Daoy (cell line): ENCODE measurements around the gene EBF4. TPM values are rescaled to one million over a fixed set of nuclear protein-coding genes. Genes with fewer than 3 reads are reported as not detected.
"Not testable (repeated sequence)": the region's sequence is repeated elsewhere in the genome, so short reads cannot be mapped to it uniquely, and the experiment has no call there.

Source experiments
- DNase-seq: peaks from one replicate; pipeline ENCODE4 v3.0.0-alpha.2; 2015; ENCODE audit warnings: low read depth
- total RNA-seq: library from RNA; depleted of rRNA; stranded (reverse); fragments of >200 nt; shearing (Covaris generic); gene quantifications from 2 replicates; pipeline ENCODE4 v1.2.3, GENCODE V29; 2014

Gene EBF4
- total RNA-seq, 1 experiment from 2014 or later: 0.40 TPM

DNA sequence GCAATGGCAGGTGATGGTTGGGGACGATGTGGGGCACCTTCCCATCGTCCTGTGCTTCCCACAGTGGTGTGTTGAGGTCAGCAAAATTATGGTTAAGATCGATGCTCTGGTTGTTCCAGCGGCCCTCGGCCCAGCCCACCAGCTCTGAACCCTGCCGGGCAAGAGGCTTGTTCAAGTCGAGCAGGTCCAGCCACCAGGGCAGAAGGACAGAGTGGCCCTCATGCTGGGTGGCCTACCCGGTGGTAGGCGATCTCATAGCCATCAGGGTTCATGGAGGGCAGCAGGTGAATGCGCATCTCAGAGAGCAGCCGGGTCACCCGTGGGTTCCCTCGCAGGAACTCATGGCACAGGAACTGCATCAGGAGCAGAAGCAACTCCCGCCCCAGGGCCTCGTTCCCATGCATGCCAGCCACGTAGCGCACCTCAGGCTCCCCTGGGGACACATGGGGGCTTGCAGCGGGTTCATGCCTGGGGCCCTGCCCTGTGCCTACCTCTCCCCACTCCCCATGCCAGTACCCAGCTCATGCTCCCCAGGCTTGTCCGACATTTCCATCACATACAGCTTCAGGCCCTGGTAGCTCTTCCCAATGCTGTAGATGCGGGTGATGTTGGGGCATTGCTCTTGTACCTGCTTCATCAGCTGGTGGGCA is 103.6 kb downstream of the EBF4 start:
- no peak for DNase-seq

GRCh38 chr20:2797136-2797983 is 104.8 kb downstream of the EBF4 start:
- DNase-seq: no peak

DNA sequence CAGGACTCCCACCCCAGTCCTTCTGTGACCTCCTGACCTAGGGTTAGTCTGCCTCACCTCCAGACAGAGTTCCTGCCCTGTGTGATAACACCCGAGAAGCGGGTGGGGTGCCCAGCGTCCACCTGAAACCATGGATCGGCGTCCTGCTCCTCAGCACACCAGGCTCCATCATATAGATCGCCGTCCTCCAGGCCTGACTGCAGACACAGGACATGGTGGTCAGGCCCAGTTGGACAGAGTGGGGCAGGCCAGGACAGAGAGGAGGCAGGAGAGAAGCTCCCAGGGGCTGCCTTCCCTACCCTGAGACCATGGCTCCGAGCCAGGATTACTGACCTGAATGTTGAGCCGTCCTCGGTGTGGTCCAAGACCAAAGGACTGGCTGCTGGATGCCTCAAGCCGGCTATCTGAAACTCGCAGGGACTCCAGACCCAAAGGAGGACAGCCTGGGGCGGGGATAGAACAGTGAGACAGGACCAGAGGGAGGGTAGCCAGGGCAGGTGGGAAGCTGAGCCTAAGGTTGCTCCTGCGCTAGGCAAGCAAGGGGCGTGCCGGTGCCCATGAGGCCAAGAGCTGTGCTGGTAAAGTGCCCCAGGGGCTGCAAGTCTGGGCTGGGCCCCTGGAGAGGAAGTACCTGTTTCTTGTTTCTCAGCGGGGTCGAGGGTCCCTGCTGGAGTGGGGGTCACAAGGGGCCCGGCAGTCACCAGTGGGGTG is 105.7 kb downstream of the EBF4 start:
- no peak for DNase-seq

DNA sequence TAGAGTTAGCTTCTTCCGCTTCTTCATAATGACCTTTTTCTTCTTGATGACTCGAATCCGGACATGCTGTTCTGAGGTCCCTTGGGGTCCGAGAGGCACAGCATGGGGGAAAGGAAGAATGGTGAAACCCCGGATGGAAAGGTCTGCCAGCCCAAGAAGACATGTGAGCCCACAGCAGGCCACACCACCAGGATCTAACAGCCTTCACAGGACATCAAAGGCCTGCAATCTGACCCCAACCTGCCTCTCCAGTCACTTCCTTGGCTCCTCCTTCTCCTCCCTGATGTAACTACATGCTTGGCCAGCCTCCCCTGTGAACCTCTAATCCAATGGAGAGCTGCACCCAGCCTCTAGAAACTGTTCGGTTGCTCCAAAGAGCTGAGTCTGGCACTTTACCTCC is 106.2 kb downstream of the EBF4 start:
- peak; percentile 38 for DNase-seq

DNA sequence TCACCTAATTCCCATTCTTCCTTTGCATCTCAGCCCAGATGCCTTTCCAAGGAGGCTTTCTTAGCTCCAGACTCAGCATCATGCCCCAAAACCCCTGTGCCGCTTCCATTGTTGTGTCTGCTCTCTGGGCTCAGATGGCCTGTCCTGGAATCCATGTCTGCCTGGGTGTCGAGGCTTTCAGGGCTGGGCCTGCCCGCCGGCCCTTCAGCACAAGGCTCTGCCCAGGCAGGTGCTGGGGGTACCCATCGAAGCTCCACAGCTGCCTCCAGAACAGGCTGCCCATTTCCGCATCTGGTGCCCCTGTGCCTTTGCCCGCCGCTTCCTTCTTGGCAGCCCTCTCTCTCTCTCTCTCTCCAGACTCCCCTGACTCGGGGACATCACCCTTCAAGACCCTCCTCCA is 106.7 kb downstream of the EBF4 start:
- no peak for DNase-seq

DNA sequence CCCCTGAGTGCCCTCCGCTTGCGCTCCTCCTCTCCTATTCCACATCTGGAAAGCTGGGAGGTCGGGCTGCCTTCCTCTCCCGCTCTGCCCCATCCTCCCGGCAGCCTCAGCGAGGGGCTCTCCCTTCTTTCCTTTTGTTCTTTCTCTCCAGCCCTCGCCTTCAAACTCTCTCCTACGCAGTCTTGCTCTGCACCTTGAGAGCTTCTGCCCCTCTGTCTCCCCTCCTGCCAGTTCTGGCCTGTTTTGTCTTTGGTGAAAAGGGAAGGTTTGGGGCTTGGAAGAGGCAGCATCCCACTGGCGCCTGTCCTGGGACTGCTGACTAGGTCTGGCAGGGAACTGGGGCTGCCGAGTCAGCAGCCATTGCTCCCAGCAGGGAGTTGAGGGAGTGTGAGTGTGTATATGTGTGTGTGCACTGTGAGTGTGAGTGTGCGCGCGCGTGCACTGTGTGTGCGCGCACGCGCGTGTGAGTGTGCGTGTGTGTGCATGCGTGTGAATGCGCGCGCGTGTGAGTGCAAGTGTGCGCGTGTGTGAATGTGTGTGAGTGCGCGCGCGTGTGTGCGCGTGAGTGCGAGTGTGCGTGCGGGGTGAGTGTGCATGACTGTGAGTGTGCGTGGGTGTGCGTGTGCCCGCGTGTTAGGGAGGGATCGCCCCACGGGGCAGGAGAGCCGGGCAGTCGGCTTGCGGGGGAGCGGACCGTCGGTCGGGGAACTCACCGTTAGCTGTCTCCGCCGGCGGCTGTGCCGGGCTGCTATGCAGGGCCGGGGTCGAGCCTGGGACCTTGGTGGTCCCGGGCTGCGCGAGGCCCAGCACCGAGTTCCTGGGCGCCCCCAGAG is 107.3 kb downstream of the EBF4 start:
- DNase-seq: no peak

- peak; percentile 38 for DNase-seq
Measured at GRCh38 chr20:2800521-2801285, 108.1 kb downstream of the EBF4 start, which contains the start of gene CPXM1. TSS of gene CPXM1 (minus strand) at chr20:2800627. CDS start at chr20:2800572, 55 bp downstream.

DNA sequence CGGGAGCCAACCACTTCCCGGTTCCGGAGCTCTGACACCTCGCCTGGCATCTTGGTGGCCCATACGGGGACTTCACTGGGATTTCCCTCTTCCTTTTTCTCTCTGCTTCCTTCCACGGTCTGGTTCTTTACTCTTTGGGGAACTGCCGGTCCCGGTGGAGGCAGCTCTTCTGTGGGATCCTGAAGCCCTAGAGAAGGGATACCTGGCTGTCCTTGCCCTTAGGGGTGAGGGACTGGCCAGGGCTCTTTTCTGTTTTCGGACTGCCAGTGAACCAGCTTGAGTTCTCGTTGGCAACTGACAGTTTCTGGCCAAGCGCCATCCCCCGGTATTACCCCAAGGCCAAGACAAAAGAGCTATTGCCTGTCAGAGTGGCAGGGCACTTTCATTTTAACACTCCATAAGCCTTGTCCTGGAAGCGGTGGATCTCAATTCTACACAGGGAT is 108.7 kb downstream of the EBF4 start:
- DNase-seq: no peak

DNA sequence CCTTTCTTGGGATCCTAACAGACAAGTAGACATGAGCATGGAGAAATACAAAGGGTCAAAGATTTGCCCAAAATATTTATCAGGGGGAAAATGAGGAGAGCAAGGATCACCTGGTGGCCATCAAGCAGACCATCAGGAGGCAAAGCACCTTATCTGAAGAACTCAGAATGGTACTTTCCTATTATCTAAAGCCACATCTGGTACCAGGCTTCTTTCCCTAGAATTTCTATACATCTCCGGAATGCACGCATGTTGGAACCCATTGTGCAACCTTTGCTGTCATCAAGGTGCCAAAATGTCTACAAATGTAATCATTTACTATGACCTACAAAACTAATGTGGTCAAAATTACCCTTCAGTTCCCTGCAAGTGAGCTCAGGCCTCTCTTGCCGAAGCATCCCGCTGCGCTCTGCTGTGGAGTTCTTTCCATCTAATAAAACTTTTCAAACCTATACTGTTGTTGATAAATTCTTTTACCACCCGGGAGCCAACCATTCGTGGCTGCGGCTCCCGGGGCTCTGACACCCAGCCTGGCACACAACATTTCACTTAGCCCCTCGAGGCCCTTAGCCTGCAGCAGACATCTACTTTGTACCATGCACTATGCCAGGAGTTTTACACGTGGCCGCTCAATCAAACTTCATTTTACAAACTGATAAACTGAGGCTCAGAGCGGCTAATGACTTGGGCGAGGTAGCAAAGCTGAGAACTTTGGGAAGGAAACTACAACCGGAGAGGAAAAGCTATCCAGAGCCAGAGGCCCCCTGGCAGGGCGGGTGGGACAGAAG is 111.7 kb downstream of the EBF4 start:
- no peak for DNase-seq

DNA sequence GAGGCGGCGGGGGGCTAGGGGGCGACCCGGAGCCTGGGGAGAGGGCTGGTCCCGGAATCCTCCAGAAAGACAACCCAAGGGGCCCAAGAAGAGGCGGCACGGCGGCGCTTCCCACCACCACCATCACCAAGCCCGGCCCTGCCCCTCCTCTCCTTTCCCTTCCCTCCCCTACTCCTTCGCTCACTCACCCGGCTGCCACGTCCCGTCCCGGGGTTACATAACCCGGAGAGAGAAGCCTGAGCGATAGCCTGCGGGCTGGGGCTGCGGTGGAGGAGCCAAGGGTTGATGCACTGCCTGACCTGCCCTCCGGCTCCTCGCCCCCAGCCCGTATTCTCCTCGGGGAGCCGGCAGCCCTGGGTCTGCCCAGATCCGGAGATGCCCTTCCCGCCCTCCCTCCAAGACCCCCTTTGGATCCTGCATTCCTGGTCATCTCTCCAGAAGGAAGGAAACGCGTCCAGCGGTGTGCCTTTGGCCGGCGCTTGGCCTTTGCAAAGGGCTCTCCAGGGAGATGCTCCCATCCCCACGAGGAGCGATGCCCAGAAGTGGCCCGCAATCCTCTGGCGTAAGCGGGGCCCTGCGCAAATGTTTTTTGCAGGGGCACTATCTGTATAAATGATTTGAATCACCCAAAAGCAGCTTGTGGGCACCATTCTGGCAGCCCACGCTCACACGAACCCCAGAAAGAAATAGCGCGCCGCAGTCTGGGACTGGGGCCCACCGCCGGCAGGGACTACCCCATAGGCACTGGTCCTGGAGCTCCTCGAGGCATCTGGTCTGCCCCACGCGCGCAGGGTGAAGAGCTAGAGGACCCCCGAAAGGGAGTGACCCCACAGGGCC is 112.5 kb downstream of the EBF4 start:
- no peak for DNase-seq

GRCh38 chr20:2805689-2806350 is 113.2 kb downstream of the EBF4 start:
- peak; percentile 36 for DNase-seq

DNA sequence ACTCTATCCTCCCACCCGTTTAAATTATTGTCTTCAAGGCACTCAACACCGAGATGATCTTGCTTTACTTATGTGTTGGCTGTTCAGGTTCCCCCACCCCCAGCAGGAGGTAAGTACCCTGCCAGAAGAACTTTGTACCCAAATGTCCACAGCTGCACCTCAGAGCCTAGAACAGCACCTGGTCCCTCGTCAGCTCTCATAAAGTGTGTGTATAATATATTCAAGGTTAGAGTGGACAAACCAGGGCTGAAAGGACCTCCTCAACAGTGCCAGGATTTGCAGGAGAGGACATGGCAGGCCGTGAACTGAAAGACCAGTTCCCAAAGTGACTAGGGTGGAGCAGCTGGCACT is 113.7 kb downstream of the EBF4 start:
- no peak for DNase-seq

DNA sequence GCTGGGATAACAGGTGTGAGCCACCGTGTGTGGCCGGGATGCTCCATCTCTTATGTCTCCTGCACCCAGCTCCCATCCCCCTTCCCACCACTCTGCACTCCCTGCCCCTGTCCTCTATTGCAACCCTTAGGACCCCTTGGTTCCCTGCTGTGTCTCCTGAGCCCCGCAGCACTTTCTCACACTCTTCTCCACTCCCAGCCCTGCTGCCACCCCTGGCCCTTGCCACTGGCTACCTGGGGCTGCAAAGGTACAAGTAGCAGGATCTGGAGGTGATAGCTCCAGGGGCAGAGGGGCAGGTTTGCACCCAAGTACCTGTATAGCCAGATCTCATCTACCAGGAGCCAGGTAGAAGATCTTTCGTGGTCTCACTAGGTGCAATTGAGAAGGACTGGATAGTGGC is 114.4 kb downstream of the EBF4 start:
- no peak for DNase-seq

- not testable (repeated sequence) for DNase-seq
Measured at GRCh38 chr20:2807929-2808328, 115.3 kb downstream of the EBF4 start.

DNA sequence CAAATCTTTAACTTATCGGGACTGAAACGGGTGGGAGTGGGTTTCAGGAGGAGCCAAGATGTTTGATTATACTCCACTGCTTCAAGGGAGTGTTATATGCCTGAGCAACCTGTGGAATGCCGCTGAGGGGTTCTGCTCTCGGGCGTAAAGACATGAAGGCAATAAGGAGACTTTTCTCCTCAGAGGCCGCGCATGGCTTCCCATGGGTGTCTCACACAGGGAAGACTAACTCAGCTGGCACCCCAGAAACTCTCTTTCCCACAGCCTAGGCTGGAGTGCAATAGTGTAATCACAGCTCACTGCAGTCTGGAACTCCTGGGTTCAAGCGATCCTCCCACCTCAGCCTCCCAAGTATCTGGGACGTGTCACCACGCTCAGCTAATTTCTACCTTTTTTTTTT is 117.1 kb downstream of the EBF4 start:
- DNase-seq: no peak
